ENCODE measurements around the gene KLHL29. TPM values are rescaled to one million over a fixed set of nuclear protein-coding genes. Genes with fewer than 3 reads are reported as not detected.

The KLHL29 gene
- total RNA-seq, 1 donor from 2014 or later = 8.0 TPM

DNA sequence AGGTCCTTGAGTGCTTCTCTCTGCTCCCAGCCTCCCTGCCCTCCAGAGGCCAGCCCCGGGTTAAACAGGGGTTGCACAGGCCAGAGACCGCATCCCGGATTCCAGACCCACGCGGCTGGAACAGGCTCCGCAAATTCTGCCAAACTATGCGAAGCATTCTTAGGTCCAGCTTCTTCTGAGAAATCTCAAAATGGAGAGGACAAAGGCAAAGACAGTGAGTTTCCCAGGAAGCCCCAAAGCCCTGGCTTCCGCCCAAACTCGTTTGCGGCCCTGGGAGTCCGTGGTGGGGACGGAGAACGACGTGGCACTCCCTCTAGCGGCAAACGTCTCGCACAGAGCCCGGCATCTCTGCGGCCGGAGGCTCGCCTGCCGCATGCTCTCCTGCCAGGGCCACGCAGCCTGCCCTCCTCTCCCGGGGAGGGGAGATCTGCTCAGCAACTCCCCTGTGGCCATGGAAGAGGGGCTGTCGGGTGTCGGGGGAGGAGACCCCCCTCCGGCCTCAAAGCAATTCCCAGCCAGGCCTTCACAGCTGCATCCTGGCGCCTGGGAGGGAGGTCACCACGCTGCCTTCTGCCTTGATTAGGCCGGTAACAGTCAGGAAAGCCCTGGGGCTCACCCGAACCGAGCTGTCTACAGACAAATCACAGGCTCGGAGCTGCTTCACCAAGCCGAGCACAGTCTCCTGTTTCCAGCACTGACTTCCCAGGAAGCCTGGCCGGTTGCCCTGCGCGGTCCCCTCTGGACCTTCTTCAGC lies 33.4 kb upstream of the KLHL29 start:
- Mint-ChIP-seq H3K4me3 (ENCODE audit: unreplicated experiment) (peak overlapping the region; percentile 40), H3K4me1 (ENCODE audit: low read depth) (peaks cover 12% of the 10 kb centered on the region), H3K27me3 (ENCODE audit: low read depth) (peaks cover 11% of the 10 kb centered on the region), H3K9me3 (ENCODE audit: low read depth) (no peaks in the 10 kb centered on the region), H3K27ac (ENCODE audit: unreplicated experiment) (no peak overlapping the region), H3K36me3 (ENCODE audit: low read depth) (no peaks in the 10 kb centered on the region)
- no peak for DNase-seq (ENCODE audit: low spot score)
- TF ChIP-seq, protein P1, sequence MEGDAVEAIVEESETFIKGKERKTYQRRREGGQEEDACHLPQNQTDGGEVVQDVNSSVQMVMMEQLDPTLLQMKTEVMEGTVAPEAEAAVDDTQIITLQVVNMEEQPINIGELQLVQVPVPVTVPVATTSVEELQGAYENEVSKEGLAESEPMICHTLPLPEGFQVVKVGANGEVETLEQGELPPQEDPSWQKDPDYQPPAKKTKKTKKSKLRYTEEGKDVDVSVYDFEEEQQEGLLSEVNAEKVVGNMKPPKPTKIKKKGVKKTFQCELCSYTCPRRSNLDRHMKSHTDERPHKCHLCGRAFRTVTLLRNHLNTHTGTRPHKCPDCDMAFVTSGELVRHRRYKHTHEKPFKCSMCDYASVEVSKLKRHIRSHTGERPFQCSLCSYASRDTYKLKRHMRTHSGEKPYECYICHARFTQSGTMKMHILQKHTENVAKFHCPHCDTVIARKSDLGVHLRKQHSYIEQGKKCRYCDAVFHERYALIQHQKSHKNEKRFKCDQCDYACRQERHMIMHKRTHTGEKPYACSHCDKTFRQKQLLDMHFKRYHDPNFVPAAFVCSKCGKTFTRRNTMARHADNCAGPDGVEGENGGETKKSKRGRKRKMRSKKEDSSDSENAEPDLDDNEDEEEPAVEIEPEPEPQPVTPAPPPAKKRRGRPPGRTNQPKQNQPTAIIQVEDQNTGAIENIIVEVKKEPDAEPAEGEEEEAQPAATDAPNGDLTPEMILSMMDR (IDR thresholded peaks at IDR 0.05) = peak; percentile 94

DNA sequence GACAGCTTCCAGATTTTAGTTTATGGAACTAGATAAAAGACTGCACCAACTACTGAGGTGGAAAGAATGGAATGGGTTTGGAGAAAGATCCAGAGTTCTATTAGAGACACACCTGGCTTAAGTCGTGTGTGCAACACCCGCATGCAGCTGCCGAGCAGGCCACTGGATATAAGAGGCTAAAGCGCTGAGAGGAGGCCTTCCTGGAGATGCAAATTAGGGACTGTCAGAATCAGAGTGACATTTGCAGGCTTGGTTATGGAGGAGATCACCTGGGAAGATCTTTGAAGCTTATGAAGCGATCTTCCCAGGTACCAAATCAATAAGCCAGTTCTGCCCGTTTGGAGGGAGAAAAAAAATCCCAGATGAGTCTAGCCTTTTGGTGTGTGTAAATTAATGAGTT lies 30.4 kb upstream of the KLHL29 start:
- H3K9me3 Mint-ChIP-seq (ENCODE audit: low read depth) = no peaks in the 10 kb centered on the region
- TF ChIP-seq, protein P1 (IDR thresholded peaks at IDR 0.05) = no peak
- no peak overlapping the region for H3K4me3 Mint-ChIP-seq (ENCODE audit: unreplicated experiment)
- DNase-seq (ENCODE audit: low spot score) = no peak
- H3K27me3 Mint-ChIP-seq (ENCODE audit: low read depth) = peaks cover 6% of the 10 kb centered on the region
- no peak overlapping the region for H3K27ac Mint-ChIP-seq (ENCODE audit: unreplicated experiment)
- peaks cover 12% of the 10 kb centered on the region for H3K4me1 Mint-ChIP-seq (ENCODE audit: low read depth)
- H3K36me3 Mint-ChIP-seq (ENCODE audit: low read depth) = no peaks in the 10 kb centered on the region

DNA sequence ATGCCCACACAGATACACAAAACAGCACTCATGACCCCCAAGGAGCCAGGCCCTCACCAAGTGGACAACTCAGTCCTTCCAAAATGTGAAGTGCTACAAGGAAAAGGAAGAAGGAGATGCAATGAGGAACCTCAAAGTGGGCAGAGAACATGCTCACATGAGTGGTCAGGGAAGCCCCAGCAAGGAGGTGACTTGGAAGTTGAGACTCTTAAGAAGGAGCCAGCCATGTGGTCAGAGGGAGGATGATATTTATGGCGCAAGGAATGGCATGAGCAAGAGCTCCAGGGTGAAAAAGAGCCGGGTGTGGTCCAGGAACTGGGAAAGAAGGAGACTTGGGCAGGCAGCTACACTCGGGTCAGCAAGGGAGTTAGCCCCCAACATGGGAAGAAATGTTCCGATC lies 30.0 kb upstream of the KLHL29 start:
- peaks cover 6% of the 10 kb centered on the region for H3K27me3 Mint-ChIP-seq (ENCODE audit: low read depth)
- H3K4me3 Mint-ChIP-seq (ENCODE audit: unreplicated experiment) = no peak overlapping the region
- H3K27ac Mint-ChIP-seq (ENCODE audit: unreplicated experiment) = no peak overlapping the region

DNA sequence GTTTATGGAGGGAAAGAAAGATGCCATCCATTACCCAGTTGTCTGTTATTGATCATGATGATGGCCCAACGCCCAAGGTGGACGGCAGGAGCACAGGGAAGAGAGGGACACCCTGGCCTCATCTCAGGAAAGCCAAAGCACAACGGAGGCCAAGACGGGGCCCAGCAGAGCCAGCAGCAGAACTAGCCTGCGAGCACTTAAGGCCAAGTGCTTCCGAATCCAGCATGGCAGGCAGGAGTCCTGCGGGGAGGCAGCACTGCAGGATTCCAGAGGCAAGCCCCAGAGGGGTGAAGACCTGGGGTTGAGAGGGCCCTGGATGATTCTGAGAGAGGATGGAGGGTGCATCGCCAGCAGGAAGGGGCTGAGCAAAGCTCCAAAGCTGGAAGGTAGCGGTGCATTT lies 28.3 kb upstream of the KLHL29 start:
- H3K27me3 Mint-ChIP-seq (ENCODE audit: low read depth) = peaks cover 6% of the 10 kb centered on the region
- no peaks in the 10 kb centered on the region for H3K9me3 Mint-ChIP-seq (ENCODE audit: low read depth)
- peaks cover 6% of the 10 kb centered on the region for H3K4me1 Mint-ChIP-seq (ENCODE audit: low read depth)
- H3K4me3 Mint-ChIP-seq (ENCODE audit: unreplicated experiment) = no peak overlapping the region
- TF ChIP-seq, protein P1 (IDR thresholded peaks at IDR 0.05) = no peak
- no peak overlapping the region for H3K27ac Mint-ChIP-seq (ENCODE audit: unreplicated experiment)
- H3K36me3 Mint-ChIP-seq (ENCODE audit: low read depth) = no peaks in the 10 kb centered on the region
- DNase-seq (ENCODE audit: low spot score) = no peak

More for the DNA sequence above, 30.0 kb upstream of the KLHL29 start:
- Mint-ChIP-seq H3K36me3 (ENCODE audit: low read depth) (no peaks in the 10 kb centered on the region), H3K9me3 (ENCODE audit: low read depth) (no peaks in the 10 kb centered on the region), H3K4me1 (ENCODE audit: low read depth) (peaks cover 12% of the 10 kb centered on the region)
- TF ChIP-seq, protein P1 (IDR thresholded peaks at IDR 0.05) = no peak
- DNase-seq (ENCODE audit: low spot score) = no peak

DNA sequence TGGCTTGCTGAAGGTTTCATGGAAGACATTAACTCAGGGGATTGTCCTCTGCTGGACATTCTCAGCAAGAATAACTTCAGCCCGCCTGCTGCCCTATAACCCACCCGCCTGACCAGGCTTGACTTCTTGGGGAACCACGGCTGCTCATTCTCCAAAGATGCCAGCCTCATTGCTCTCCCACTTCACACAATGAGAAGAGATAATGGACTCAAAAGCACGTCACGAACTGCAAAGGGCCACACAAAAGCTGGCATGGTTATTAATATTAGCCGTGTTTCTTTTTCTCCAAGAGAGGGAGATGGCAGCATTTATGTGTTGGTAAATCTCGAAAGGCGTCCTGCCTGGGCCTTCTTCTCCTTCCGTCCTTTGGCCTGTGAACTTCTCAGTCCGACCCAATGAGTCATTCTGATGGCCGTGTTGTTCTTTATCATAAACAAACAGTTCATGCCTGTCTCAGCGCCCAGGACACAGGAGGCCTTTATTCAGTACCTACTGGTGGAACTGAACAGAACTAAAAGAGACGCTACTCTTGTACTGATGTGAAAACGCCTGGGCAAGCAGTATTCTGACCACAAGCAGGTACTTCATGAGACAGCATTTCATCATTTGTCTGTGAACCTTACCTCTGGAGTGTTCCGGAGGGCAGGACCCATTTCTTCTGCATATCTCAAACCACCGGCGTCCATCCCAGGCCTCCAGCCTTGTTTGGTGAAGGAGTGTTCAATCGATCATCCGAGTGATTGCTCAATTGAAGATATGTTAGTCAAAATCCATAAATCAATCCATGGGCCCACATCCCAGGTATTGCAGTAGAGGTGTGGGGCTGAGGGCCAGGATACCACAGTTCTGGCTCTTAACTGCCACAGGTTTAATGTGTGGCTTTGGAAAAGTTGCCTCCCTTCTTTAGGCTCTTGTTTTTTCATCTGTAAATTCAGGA lies 25.1 kb upstream of the KLHL29 start:
- TF ChIP-seq, protein P1 (IDR thresholded peaks at IDR 0.05) = no peak
- Mint-ChIP-seq H3K36me3 (ENCODE audit: low read depth) (no peaks in the 10 kb centered on the region), H3K4me1 (ENCODE audit: low read depth) (peaks cover 6% of the 10 kb centered on the region), H3K27me3 (ENCODE audit: low read depth) (no peaks in the 10 kb centered on the region), H3K9me3 (ENCODE audit: low read depth) (no peaks in the 10 kb centered on the region), H3K4me3 (ENCODE audit: unreplicated experiment) (no peak overlapping the region), H3K27ac (ENCODE audit: unreplicated experiment) (no peak overlapping the region)
- no peak for DNase-seq (ENCODE audit: low spot score)

Measured in chondrocyte (in vitro differentiated cells).